Left cardiac atrium (tissue), 4 donors: ENCODE data around the gene ITIH5. TPM values are rescaled to one million over a fixed set of nuclear protein-coding genes. Genes with fewer than 3 reads are reported as not detected.
A peak's percentile ranks its signal among the peaks of the same experiment; 100 is the strongest.
"Not testable (repeated sequence)": the region's sequence is repeated elsewhere in the genome, so short reads cannot be mapped to it uniquely, and the experiment has no call there.

Experiments
- ATAC-seq, 2 donors: fragments of 200-7000 bp; cut with Tn5 transposase; one replicate each; pipeline ENCODE4 v1.9.1; 2020; ENCODE audit warnings: mild to moderate bottlenecking in 2 of 2, moderate library complexity in 2 of 2
- DNase-seq: peaks from one replicate; pipeline ENCODE4 v3.0.0-alpha.2; 2020
- intact Hi-C, 2 donors: fragments of 100-400 bp; cut with DNase I; formaldehyde crosslinking; loops; one replicate each; pipeline versions ENCODE4 v1.14.1 to v1.15.1; 2022 to 2023
- long read RNA-seq: library from polyadenylated mRNA; unstranded; transcript quantifications from one replicate; pipeline ENCODE4 v2.0.0, GENCODE V29; 2021
- total RNA-seq, 2 donors: library from RNA; stranded (reverse); fragmentation: NEBNext Ultra II Directional; extraction: Animal tissue kit (Norgen Biotek cat#: 25700); gene quantifications; one replicate each; pipeline ENCODE4 v1.2.1, GENCODE V29; 2021
- donor health status: DM: no; HTN: yes; CAD: no.
- donor health status: DM: no; HTN: yes; CAD: no; lungs with severe emphysema.
- donor health status: DM: yes; HTN: yes; CAD: no.
- donor health status: Dilated cardiomyopathy.

The ITIH5 gene
- 10 to 100 TPM; 20.4 to 22.1 TPM for total RNA-seq
- long read RNA-seq, full-length matches to known transcripts = 5 of 7 reads
- long read RNA-seq, partial matches to known transcripts = 1 of 7 reads
- long read RNA-seq, other reads (novel, unspliced or antisense) = 1 of 7 reads

DNA sequence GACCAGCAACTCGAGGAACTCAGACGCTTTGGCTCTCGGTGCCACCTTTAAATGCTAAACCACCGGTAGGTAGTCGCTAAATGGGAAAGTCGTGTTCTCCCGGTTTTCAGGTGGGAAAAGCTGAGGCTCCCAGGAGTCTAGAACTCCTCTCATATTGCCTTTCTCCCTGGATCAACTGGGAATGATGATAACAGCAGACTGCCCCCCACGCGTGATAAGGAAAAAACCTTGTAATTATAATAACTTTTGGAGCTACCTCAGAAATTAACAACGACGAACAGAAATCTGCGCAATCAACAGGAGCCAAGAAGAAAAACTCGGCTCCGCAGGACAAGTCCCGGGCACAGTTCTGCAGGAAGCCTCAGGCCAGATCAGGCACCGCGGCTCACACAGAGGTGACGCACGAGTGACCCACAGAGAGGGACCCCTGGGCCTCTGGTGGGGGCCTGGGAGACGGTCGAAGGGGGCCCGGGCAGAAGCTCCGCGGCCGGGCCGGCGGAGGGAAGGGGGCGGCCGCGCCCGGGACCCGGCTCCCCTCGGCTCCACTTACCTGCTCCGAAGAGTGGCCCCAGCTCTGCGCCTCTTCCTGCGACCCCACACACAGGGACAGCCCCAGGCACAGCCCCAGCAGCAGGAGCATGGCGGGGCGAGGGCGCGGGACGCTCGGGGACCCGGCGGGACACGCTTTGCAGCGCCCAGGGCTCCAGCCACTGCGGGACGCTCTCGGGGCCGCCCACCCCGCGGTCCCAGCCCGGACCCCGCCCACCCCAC lies at the start of gene ITIH5:
TSS of gene ITIH5 (minus strand) at position 714 of the 771 bp plus-strand sequence. CDS start at position 640, 74 bp downstream.
- intact Hi-C loops = no loop called here
- ATAC-seq = peak; percentile 60 to 62
- DNase-seq = peak; percentile 22

DNA sequence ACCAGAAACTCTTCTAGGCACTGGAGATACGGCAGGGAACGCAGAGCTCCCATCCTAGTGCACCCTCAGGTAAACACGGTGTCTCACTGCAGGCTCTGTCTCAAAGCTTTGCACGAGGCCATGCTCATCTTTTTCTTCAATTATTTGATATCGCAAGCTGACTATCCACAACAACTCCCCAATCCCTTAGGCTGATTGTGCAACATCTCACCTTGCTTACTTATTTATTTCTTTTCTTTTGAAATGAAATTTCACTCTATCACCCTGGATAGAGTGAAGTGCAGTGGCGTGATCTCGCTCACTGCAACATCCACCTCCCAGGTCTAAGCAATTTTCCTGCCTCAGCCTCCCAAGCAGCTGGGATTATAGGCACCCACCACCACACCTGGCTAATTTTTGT lies 48.7 kb upstream of the ITIH5 start:
- intact Hi-C loops = no loop called here
- DNase-seq (no peak), ATAC-seq (no peak)

DNA sequence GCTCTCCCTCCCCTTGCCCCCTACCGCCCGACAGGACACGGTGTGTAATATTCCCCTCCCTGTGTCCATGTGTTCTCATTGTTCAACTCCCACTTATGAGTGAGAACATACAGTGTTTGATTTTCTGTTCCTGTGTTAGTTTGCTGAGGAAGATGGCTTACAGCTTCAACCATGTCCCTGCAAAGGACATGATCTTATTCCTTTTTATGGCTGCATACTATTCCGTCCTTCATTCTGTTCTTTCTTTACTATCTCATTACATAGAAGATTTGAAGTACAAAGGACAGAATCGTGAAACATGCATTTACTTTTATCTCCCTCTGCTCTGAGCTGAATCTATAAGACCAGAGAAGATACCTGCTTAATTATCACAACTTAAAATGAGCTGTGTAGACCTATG lies 44.3 kb upstream of the ITIH5 start:
- DNase-seq, intact Hi-C loops, ATAC-seq: not testable (repeated sequence)

DNA sequence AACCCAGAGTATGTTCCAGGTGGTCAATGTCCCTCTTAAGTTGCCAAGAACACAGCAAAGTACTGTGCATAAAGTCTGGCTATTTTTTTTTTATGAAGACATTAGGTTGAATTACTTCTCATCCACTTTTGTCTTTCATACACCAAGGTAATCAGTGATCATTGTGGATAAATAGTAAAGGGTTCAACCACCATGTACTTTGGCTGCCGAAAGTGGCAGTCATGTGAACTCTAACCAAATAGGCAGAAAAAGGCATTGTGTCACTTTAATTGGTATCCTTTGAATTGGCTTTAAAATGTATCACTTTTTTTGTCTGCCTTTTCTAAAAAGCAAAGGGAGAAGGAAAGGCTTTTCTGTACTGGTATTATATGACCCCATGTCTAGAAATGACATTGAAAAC lies 43.7 kb upstream of the ITIH5 start:
- DNase-seq = no peak
- no peak for ATAC-seq
- intact Hi-C loops = no loop called here

DNA sequence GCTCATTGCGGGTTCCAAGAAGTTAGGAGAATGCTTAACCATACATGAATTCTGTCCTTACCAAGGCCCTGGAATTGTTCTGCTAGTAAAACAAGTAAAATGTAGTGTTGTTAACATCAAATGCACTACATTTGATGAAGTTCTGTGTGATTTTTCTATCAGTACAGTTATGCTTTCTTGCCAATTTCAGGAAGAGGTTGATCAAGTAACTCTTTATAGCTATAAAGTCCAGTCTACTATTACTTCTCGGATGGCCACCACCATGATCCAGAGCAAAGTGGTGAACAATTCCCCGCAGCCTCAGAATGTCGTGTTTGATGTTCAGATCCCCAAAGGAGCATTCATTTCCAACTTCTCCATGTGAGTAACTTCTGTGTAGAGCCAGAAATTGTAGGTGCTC lies 42.1 kb upstream of the ITIH5 start:
- intact Hi-C loops = no loop called here
- DNase-seq (no peak), ATAC-seq (no peak)

DNA sequence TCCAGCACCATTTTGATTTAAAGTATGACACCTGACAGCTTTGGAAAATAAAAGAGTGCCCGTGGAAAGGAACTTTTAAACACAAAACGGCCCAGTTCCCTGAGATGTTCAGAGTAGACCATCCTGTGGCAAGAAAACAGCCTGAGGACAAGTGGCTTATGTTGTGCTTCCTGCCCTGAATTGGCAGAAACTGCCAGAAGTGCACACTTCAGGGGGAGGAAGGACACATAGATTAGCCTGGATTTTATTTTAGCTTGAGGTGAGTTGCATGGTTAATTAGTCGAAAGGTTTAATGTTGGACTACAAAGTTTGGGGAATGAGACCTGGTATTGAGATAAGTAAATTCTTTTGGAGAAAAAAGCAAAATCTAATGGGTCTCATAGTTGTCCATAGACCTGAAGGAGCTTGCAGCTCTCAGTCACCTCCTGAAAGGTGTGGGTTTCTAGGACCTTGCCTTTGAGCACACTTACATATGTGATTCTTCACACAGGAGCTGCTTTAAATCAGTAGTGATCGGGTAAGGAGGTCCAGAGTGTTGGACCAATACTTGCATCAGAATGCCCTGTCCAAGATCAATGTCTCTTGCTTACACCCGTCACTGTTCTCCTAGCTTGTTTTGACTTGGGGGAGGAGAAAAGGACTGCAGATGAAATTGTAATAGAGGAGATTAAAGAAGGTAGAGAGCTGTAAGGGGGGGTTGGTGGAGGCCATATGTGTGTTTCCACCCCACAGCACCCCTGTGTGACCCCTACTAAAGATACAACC lies 41.3 kb upstream of the ITIH5 start:
- ATAC-seq = no peak
- intact Hi-C loops = no loop called here
- DNase-seq = no peak

DNA sequence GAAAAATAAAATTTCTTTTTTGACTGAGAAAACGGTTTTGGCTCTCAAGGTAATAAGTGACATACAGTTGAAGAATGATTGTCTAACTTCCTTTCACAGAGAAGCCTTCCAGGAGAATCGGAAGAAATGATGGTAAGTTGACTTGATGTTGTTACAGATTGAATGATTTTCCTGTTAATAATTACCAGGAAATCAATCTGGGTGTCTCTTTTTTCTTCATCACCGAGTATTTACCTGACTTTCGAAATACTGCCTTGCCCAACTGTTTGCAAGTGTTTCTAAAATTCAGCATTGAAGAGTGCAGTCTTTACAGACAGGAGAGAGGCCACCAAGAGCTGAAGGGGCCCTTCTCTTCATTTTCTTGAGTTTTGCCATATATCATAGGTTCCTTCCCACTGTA lies 40.3 kb upstream of the ITIH5 start:
- DNase-seq = no peak
- intact Hi-C loops = no loop called here
- no peak for ATAC-seq

DNA sequence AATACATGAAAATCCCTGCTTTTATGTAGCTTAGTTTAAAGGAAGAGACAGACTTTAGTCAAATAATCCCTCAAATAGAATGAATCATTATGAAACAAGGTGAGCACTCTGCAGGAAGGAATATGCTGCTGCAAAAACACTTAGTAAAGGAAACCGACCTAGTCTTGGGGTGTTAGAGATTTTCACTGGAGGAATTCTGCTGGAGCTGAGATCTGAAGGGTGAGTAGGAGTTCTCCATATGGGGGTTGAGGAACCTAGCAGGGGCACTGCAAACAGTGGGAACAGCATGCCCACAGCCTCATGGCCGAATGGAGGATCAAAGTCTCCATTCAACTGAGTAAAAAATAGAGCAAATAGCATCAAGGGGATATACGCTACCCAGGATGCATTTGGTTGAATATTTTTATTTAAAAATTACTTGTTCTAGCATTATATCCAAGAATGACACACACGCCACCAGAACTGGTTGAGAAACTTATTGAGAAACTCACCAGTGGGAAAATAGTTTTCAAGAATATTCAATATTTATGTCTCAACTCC lies 39.8 kb upstream of the ITIH5 start:
- intact Hi-C loops = no loop called here
- no peak for ATAC-seq
- no peak for DNase-seq

DNA sequence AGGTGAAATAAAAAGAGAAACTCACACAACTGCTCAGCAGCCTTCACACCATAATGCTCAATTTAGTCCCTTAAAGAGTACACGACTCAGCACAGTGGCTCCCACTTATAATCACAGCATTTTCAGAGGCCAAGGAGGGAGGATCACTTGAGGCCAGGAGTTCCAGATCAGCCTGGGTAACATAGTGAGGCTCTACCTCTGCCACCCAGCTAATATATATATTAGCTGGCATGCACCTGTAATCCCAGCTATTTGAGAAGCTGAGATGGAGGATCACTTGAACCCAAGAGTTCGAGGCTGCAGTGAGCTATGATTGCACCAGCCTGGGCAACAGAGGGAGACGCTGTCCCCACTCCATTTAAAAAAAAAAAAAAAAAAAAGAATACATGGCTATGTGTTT lies 38.6 kb upstream of the ITIH5 start:
- DNase-seq (no peak), ATAC-seq (no peak)
- intact Hi-C loops = no loop called here

DNA sequence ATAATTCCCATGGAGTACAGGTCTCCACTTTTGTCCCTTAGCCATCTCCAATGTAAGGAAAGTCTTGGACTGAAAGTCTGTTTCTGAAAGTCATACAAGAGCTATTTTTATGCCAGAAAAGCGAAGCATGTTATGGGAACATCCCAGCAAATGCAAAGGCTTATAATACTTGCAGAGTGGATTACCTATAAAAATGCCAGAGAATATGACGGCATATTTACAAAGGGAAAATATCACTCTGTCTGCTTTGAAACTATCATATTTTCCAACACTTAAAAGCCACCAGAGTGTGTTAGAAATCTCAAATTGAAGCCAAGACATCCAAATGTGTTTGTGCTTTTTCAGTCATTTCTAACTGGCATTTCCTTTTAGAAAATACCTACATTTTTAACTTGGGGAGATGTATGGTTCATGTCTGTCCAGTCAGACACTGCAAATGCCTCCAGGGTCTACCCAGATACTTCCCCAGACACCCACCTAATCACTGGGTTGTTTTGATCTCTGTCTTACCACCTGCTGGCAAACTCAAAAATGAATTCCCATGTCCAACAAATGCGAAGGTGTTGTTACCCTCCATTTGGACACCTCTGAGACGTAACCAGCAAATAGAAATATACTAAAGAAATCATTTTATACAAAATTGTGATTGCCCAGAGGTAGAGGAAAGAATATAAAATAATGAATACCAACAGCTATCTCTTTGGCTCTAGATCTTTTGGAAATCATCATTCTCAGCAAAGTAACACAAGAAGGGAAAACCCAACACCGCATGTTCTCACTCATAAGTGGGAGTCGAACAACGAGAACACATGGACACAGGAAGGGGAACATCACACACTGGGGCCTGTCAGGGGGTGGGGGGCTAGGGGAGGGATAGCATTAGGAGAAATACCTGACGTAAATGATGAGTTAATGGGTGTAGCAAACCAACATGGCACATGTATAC lies 37.6 kb upstream of the ITIH5 start:
- DNase-seq (no peak), ATAC-seq (no peak)
- intact Hi-C loops = no loop called here

DNA sequence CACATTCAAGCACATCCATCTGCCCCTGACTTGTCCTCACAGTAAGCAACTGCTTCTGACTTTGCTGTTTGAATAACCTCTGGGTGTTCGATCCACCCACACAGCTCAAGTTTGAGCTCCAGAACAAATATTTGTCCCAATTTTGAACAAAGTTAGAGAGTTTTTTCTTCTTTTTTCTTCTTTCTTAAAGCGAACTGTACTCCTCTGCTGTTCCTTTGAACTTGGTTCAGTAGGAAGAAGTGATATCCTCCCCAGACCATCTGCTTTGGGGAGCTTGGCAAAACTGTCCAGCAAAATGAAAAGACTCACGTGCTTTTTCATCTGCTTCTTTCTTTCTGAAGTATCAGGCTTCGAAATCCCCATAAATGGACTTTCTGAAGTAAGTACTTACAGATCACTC lies 36.4 kb upstream of the ITIH5 start, which contains the start of gene ITIH2:
TSS of gene ITIH2 (plus strand) at position 177 of the 400 bp plus-strand sequence. CDS start at position 296, 119 bp downstream.
- no peak for DNase-seq
- intact Hi-C loops = no loop called here
- no peak for ATAC-seq

DNA sequence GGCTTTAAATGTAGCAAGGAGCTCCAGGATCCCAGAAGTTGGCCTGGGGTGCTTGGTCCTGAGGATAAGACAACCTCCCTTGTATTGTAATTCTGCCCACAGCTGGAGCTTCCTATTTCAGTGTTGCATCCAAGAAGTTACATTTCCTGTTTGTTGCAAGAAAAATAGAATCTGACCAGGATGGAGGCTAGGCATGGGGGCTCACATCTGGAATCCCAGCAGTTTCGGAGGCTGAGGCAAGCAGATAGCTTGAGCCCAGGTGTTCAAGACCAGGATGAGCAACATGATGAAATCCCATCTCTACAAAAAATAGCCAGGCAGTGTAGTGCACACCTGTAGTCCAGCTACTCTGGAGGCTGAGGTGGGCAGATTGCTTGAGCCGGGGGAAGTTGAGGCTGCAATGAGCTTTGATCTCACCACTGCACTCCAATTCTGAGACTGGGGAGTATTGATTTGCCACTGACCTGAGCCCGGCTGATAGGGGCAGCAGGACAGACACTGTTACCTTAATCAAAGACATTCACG lies 35.6 kb upstream of the ITIH5 start:
- DNase-seq (no peak), ATAC-seq (no peak)
- intact Hi-C loops = no loop called here

DNA sequence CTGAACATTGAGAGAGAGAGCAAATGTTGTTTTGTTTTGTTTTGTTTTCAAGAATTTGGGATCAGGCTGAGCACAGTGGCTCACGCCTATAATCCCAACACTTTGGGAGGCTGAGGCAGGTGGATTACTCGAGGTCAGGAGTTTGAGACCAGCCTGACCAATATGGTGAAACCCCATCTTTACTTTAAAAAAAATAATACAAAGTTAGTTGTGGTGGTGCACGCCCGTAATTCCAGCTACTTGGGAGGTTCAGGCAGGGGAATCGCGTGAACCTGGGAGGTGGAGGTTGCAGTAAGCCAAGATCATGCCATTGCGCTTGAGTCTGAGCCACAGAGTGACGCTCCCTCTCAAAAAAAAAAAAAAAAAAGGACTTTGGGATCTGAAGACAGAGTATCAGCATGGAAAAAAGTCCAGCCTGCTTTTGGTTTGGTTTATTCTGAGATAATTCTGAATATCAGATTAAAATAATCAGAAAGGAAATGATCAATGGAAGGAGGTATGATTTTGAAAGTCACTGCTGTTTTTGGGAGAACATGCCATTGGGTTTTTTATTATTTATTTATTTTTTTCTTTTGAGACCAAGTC lies 34.5 kb upstream of the ITIH5 start:
- intact Hi-C loops = no loop called here
- ATAC-seq = no peak
- no peak for DNase-seq

DNA sequence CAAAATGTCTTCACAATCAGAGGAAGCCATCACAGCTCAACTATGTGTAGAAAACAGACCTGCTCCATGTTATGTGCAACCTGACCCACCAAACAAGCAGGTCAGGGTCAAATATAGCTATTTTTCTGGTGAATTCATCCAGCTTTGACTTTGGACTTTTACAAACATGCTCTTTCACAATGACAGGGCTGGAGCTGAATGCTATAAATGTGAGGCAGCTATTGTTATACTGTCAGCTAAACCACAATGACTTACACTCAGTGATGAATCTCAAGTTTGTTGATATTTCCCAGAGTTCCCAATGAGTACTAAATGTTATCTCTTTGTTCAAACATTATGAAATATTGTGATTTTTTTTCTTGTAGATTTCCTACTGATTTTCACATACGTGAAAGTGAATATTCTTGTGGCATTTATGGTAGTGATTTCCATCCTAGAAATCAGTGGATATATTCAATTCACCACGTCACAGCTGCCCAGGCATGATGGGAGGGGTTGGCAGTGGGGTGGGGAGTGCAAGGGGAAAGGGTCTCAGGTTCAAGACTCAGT lies 33.9 kb upstream of the ITIH5 start:
- DNase-seq (no peak), ATAC-seq (no peak)
- intact Hi-C loops = no loop called here

DNA sequence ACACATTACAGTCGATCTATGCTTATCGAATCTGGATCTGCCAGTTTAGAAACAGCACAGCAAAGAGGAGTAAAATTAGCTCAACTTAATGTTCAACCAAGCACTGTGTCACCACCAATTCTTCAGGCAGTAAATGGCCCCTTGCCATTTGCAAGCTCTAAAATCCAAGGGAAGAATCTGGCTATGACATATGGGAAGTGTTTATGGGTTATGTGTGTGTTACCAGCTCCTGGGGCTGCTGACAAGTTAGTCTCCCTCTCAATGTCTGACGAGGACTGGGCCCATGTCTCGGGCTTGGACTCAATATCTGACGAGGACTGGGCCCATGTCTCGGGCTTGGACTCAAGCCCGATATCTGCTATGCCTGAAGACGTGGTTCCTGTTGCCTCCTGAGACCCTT lies 30.7 kb upstream of the ITIH5 start:
- ATAC-seq (peak in 1 of 2 donors; percentile 30), DNase-seq (no peak)
- intact Hi-C loops = no loop called here

DNA sequence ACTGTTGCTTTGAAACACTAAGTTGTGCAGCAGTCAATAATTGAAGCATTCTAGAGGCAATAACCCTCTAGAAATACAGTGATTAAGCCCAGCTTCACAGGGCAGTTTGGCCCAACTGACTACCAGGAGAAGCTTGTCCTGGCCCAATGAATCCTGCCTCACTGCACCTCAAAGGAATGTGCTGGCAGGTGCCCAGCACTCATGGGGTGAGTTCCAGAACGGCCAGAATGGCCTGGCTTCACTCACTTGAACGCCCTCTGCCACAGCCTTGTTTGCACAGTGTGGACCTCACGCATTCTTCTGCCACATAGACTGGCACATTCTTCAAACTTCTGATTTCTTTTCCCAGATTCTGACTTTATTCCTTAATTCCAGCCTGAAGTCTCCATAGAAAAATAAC lies 29.8 kb upstream of the ITIH5 start:
- DNase-seq = peak; percentile 25
- intact Hi-C loops = no loop called here
- ATAC-seq = peak; percentile 79 to 90

DNA sequence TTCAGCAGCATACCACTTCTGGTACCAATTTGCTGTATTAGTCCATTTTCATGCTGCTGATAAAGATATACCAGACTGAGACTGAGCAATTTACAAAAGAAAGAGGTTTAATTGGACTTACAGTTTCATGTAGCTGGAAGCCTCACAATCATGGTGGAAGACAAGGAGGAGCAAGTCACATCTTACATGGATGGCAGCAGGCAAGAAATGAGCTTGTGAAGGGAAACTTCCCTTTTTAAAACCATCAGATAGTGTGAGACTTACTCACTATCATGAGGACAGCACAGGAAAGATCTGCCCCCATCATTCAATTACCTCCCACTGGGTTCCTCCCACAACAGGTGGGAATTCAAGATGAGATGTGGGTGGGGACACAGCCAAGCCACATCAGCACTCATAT lies 26.4 kb upstream of the ITIH5 start:
- DNase-seq, ATAC-seq, intact Hi-C loops: not testable (repeated sequence)

DNA sequence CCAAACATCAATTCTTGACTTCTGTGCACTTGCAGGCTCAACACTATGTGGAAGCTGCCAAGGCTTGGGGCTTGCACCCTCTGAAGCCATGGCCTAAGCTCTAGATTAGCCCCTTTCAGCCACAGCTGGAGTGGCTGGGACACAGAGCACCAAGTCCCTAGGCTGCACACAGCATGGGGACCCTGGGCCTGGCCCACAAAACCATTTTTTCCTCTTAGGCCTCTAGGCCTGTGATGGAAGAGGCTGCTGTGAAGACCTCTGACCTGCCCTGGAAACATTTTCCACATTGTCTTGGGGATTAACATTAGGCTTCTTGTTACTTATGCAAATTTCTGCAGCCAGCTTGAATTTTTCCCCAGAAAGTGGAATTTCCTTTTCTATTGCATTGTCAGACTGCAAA lies 25.6 kb upstream of the ITIH5 start:
- intact Hi-C loops, ATAC-seq, DNase-seq: not testable (repeated sequence)
